HG03342 (cell line): ENCODE results near the gene ZSWIM5.
"Not testable (repeated sequence)": the region's sequence is repeated elsewhere in the genome, so short reads cannot be mapped to it uniquely, and the experiment has no call there.

ENCODE experiments used
- ATAC-seq: cut with Tn5 transposase; IDR thresholded peaks from one replicate; pipeline ENCODE4 v1.9.1; 2021; ENCODE audit warnings: mild to moderate bottlenecking, moderate library complexity; ENCODE audit not compliant: unreplicated experiment

Gene ZSWIM5

DNA sequence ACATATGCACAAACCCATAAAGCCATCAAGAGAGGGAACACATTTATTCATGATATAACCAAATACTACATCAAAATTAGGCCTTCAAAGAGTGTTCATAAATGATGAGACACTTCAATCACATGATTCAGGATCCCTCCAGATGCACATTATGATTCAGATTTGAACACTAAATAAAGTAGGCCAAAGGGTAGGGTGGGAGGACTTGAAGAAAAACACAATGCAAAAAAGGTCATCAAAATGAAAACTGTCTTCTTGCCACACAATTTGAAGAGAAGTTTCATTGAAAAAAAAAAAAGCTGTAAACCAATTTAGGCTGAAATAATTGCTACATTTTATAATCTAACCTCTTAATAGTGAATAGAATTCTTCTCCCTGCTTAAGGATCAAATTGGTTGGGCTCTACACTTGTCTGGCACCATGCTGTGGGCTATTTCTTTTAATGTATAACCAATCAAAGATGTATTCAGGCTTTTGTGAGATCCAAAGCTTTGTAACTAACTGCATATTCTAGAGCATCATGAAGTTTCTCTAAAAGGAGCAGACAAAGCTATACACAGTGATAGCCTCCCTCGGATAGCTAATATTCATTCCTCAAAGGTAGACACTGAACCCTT lies 58.1 kb downstream of the ZSWIM5 start:
- ATAC-seq, result no peak

DNA sequence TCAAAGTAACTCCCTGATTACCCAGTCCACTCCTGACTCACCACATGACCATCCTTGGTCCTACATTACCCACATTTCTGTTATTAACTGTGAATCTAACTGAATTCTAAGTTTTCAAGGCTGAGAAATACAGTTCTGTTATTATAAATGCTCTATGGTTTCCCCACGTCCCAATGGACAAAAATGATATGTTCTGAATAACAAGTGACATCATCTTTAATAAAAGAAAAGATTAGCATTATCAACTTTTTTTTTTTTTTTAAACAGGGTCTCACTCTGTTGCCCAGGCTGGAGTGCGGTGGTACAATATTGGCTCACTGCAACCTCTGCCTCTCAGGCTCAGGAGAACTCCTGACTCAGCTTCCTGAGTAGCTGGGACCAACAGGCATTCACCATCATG lies 59.6 kb downstream of the ZSWIM5 start:
- ATAC-seq, result no peak

DNA sequence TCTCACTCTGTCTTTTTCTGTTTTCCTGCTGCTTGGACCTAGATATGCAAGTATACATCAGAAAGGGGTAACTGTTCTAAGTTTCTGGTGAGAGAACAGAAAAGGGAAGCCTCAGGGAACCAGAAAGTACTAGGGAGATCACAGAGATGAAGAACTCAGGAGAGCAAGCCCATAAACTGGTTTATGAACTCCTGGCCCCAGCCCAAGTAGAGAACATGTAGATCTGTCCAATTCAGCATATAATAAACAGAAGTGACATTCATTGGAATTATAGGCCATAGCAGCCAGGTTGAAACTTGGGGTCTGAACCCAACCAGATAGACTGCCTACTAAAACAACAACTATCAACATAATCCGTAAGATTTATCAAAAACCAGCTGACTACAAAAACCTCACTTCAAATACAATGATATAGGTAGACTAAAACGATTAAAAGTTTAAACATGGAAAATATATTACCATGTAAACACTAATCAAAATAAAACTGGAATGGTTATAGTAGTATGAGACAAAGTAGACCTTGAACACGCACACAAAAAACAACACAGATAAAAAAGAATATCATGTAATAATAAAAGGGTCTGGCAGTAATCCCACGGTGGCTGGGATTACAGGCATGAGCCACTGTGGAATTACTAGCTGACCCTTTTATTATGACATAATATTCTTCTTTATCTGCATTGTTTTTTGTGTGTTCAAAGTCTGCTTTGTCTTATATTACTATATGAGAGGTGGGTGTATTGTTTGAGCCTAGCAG lies 65.0 kb downstream of the ZSWIM5 start:
- no peak for ATAC-seq

DNA sequence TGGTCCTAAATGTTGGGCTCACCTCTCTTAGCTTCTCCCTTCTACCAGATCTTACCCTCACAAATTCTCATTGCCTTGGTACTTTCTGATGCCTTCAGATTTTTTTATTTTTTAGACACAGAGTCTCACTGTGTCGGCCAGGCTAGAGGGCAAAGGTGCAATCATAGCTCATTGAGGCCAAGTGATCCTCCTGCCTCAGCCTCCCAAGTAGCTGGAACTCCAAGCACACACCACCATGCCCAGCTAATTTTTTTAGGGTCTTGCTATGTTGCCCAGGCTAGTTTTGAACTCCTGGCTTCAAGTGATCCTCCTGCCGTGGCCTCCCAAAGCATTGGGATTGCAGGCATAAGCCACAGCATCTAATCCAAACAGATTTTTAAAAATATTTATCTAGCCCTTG lies 69.4 kb downstream of the ZSWIM5 start:
- ATAC-seq, result no peak

GRCh38 chr1:45135316-45135715 lies 71.1 kb downstream of the ZSWIM5 start:
- ATAC-seq, result no peak

- ATAC-seq, result no peak
These were observed 71.9 kb downstream of the ZSWIM5 start for GRCh38 chr1:45134461-45134873.

GRCh38 chr1:45132719-45133118 lies 73.7 kb downstream of the ZSWIM5 start:
- not testable (repeated sequence) for ATAC-seq

- ATAC-seq, result no peak
These were observed 83.0 kb downstream of the ZSWIM5 start for GRCh38 chr1:45123358-45123757.

DNA sequence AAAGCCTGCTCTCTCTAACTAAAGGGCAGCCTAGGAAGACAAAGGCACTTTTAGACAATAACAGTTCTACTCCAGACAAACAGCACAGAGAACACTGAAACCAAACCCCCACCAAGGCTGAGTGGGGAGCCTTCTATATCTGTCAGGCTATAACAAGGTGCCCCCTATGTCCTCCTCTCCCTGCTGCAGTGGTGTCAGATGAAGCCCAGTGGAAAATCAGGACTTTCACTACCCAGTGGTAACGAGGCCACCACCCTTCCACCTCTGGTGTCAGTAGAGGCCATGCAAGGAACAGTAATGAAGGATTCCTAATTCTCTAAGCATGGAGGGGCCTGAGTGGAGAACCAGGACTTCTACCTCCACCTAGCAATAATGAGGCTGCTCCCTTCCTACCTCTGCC lies 83.7 kb downstream of the ZSWIM5 start:
- ATAC-seq, result no peak

GRCh38 chr1:45117766-45118165 lies 88.6 kb downstream of the ZSWIM5 start:
- ATAC-seq, result no peak

DNA sequence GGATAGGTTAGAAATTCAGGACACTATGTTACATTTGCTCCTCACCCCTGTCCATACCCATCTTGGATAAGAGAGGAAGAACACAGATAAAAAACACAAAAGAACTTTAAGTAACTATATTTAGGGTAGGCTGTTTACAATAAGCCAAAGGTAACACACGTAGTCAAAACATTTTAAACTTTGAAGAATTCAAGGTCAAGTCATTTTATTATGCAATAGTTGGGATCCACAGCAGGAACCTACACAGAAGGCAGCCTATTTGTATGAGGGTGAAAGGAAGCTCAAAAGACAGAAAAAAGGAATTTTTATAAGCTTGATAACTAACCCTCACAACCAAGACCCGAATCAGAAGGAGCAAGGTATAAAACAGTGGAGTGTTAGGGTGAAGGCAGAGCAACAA lies 89.6 kb downstream of the ZSWIM5 start:
- no peak for ATAC-seq

GRCh38 chr1:45116340-45116739 lies 90.1 kb downstream of the ZSWIM5 start:
- ATAC-seq, result no peak

DNA sequence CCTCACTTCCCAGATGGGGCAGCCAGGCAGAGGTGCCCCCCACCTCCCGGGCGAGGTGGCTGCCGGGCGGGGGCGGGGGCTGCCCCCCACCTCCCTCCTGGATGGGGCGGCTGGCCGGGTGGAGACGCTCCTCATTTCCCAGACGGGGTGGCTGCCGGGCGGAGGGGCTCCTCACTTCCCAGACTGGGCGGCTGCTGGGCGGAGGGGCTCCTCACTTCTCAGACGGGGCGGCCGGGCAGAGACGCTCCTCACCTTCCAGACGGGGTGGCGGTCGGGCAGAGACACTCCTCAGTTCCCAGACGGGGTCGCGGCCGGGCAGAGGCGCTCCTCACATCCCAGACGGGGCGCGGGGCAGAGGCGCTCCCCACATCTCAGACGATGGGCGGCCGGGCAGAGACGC lies 91.2 kb downstream of the ZSWIM5 start:
- not testable (repeated sequence) for ATAC-seq

GRCh38 chr1:45112661-45113060 lies 93.7 kb downstream of the ZSWIM5 start:
- ATAC-seq, result no peak

GRCh38 chr1:45111239-45111638 lies 95.2 kb downstream of the ZSWIM5 start:
- no peak for ATAC-seq

DNA sequence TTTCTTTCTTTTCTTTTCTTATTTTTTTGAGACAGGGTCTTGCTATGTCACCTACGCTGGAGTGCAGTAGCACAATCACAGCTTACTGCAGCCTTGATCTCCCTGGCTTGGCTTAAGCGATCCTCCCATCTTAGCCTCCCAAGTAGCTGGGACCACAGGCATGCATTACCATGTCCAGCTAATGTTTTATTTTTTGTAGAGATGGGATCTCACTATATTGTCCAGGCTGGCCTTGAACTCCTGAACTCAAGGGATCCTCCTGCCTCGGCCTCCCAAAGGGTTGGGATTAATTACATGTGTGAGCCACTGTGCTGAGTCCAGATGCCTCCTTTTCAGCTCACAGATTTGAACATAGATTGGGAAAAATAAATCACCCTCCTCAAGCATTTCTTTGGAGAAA lies 98.6 kb downstream of the ZSWIM5 start:
- no peak for ATAC-seq

GRCh38 chr1:45106864-45107263 lies 99.5 kb downstream of the ZSWIM5 start:
- not testable (repeated sequence) for ATAC-seq

- ATAC-seq, result not testable (repeated sequence)
These were observed 100.3 kb downstream of the ZSWIM5 start for GRCh38 chr1:45106156-45106545.

- not testable (repeated sequence) for ATAC-seq
These were observed 100.8 kb downstream of the ZSWIM5 start for GRCh38 chr1:45105486-45106155.

DNA sequence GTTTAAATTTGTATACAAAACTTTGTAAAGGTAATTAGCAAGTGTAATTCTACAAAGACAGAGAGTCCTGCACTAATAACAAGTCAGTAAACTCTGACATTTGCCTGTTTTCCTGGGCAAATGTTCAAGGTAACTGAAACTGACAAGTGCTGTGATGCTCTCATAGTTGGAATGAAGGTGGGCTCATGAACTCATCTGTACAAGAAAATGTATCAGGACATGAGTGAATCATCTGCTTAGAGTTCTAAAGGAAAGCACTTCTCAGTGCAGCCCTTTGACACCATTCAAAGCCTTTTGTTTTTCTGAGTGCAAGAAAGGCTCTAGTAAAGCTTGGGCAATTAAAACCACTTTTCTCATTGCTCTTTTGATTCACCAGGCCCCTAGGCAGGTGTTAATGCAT lies 102.9 kb downstream of the ZSWIM5 start:
- ATAC-seq, result no peak

DNA sequence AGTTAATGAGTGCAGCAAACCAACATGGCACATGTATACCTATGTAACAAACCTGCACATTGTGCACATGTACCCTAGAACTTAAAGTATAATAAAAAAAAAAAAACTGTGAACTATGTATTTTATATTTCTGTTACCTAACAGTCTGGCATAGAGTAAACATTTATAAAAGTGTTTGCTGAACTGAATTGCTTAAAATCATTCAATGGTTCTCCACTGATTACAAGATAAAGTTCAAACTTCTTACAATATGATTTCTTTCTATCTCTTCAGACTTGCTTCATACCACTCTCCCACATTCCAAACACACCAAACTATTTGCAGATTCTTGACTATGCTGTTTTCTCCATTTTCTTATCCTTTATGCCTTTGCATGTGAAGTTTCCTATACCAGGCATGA lies 104.5 kb downstream of the ZSWIM5 start:
- ATAC-seq, result no peak

- not testable (repeated sequence) for ATAC-seq
These were observed 104.9 kb downstream of the ZSWIM5 start for GRCh38 chr1:45101528-45101927.
